ENCODE results near the gene HMG20A.
A peak's percentile ranks its signal among the peaks of the same experiment; 100 is the strongest.

Gene HMG20A

GRCh38 chr15:77418966-77419835, 1.5 kb upstream of the HMG20A start:
- no peaks in the 10 kb centered on the region for H3K36me3 ChIP-seq (ENCODE audit: control insufficient read depth, insufficient read depth, low read length)
- peaks cover 33% of the 10 kb centered on the region for H3K4me1 ChIP-seq (ENCODE audit: control insufficient read depth, insufficient read depth, low read length)
- H3K9ac ChIP-seq (ENCODE audit: low read depth, low read length) = peak overlapping the region; percentile 56
- H3K9me3 ChIP-seq (ENCODE audit: control insufficient read depth, insufficient read depth, low read length) = no peaks in the 10 kb centered on the region
- peaks cover 9% of the 10 kb centered on the region for H3K27me3 ChIP-seq (ENCODE audit: control insufficient read depth, insufficient read depth, low read length)
- H3K4me3 ChIP-seq (ENCODE audit: low read depth, low read length) = peak overlapping the region; percentile 68

DNA sequence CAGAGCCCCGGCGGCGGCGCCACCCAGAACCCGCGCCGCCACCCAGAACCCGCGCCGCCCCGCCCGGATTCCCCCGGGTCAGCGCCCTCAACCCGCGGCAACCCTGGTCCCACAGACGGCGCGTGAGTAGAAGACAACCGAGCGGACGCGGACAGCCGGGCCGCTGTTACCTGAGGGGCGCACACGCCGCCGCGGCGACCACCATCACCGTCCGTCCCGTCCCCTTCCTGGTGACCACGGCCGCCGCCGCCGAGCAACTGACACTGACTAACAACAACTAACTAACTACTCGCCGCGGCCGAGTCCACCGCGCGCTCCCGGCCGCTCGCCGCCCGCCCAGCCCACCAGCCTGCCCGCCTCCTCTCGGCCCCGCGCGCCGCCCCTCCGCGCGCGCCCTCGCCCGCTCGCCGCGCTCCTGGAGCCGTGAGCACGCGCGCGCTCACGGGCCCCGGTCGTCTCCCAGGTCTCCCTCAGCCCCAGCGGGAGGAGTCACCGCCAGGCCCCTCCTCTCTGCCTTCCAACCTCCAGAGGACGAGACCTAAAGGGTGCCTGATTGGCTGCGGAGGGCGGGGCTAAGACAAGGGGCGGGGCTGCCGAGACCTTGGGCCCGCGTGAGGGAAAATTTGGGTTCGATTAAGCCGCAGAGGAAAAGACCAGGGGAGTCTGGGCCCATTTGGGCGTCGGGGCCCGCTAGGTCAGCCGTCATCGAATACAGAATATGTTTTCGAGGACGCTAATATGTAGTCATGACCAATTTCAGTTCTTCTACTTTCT, 665 bp upstream of the HMG20A start, which contains the start of gene PEAK1:
Gene PEAK1 (minus strand): TSS at position 269 of the 774 bp plus-strand sequence. CDS start 238,178 bp downstream, outside the sequence.
- H3K36me3 ChIP-seq (ENCODE audit: control insufficient read depth, insufficient read depth, low read length) = no peaks in the 10 kb centered on the region
- H3K9ac ChIP-seq (ENCODE audit: low read depth, low read length) = peak within 1 kb of the TSS; percentile 93
- peak within 1 kb of the TSS; percentile 95 for H3K4me3 ChIP-seq (ENCODE audit: low read depth, low read length)
- H3K27me3 ChIP-seq (ENCODE audit: control insufficient read depth, insufficient read depth, low read length) = peaks cover 9% of the 10 kb centered on the region
- H3K9me3 ChIP-seq (ENCODE audit: control insufficient read depth, insufficient read depth, low read length) = no peaks in the 10 kb centered on the region
- peaks cover 33% of the 10 kb centered on the region for H3K4me1 ChIP-seq (ENCODE audit: control insufficient read depth, insufficient read depth, low read length)

DNA sequence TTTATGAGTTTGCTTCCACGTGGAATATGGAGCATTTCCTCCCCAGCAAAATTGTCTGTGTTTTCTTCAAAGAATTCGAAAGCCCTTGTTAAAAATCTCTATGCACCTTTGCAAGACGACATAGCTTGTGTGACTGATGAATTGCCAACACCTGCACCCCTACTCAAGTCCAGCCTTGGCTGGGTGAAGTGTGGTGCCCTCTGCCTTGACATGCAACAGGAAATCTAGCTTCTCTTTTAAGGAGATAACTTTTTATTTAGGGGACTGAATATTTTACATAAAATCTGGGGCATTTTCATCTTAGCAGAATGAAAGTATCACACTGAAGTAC, 647 bp downstream of the HMG20A start:
- peaks cover 22% of the 10 kb centered on the region for H3K4me1 ChIP-seq (ENCODE audit: control insufficient read depth, insufficient read depth, low read length)
- H3K36me3 ChIP-seq (ENCODE audit: control insufficient read depth, insufficient read depth, low read length) = no peaks in the 10 kb centered on the region
- peak overlapping the region; percentile 93 for H3K9ac ChIP-seq (ENCODE audit: low read depth, low read length)
- H3K4me3 ChIP-seq (ENCODE audit: low read depth, low read length) = peak overlapping the region; percentile 95
- peaks cover 5% of the 10 kb centered on the region for H3K27me3 ChIP-seq (ENCODE audit: control insufficient read depth, insufficient read depth, low read length)
- no peaks in the 10 kb centered on the region for H3K9me3 ChIP-seq (ENCODE audit: control insufficient read depth, insufficient read depth, low read length)

DNA sequence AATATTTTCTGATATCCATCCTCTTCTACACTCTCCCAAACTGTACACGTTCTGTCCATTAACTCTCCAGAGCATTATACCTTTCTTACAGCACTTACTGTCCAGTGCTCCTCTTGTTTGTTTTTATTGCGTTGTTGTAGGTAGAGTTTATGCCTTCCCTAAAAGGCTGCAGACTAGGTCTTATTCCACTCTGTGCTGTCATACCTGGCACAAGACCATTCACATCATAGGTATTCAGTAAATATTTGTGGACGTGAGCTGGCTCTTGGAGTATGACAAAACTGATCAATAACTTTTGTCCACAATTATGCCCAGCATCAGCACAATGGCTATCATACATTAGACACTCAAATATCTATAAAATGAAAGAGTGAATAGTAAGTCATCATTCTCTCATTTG, 4.4 kb downstream of the HMG20A start:
- no peak overlapping the region for H3K4me3 ChIP-seq (ENCODE audit: low read depth, low read length)

DNA sequence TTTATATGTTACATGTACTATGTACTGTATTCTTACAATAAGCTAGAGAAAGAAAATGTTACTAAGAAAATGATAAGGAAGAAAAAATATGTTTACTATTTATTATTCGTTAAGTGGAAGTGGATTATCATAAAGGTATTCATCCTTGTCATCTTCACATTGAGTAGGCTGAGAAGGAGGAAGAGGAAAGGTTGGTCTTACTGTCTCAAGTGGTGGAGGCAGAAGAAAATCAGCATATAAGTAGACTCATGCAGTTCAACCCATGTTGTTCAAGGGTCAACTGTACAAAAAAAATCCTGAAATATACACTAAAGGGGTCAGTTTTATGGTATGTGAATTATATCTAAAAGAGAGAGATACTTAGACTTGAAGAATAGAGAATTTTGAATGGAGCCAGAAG, 5.7 kb downstream of the HMG20A start:
- Histone ChIP-seq H3K4me1 (ENCODE audit: control insufficient read depth, insufficient read depth, low read length) (peaks cover 9% of the 10 kb centered on the region), H3K9ac (ENCODE audit: low read depth, low read length) (no peak overlapping the region), H3K9me3 (ENCODE audit: control insufficient read depth, insufficient read depth, low read length) (no peaks in the 10 kb centered on the region)

More for the DNA sequence above, 4.4 kb downstream of the HMG20A start:
- Histone ChIP-seq H3K27me3 (ENCODE audit: control insufficient read depth, insufficient read depth, low read length) (no peaks in the 10 kb centered on the region), H3K4me1 (ENCODE audit: control insufficient read depth, insufficient read depth, low read length) (peaks cover 9% of the 10 kb centered on the region), H3K9me3 (ENCODE audit: control insufficient read depth, insufficient read depth, low read length) (no peaks in the 10 kb centered on the region), H3K9ac (ENCODE audit: low read depth, low read length) (no peak overlapping the region), H3K36me3 (ENCODE audit: control insufficient read depth, insufficient read depth, low read length) (no peaks in the 10 kb centered on the region)

GRCh38 chr15:77426871-77427270, 6.2 kb downstream of the HMG20A start:
- peaks cover 9% of the 10 kb centered on the region for H3K4me1 ChIP-seq (ENCODE audit: control insufficient read depth, insufficient read depth, low read length)
- no peaks in the 10 kb centered on the region for H3K27me3 ChIP-seq (ENCODE audit: control insufficient read depth, insufficient read depth, low read length)
- no peak overlapping the region for H3K9ac ChIP-seq (ENCODE audit: low read depth, low read length)
- H3K36me3 ChIP-seq (ENCODE audit: control insufficient read depth, insufficient read depth, low read length) = no peaks in the 10 kb centered on the region
- no peak overlapping the region for H3K4me3 ChIP-seq (ENCODE audit: low read depth, low read length)
- no peaks in the 10 kb centered on the region for H3K9me3 ChIP-seq (ENCODE audit: control insufficient read depth, insufficient read depth, low read length)

More for the DNA sequence above, 5.7 kb downstream of the HMG20A start:
- Histone ChIP-seq H3K36me3 (ENCODE audit: control insufficient read depth, insufficient read depth, low read length) (no peaks in the 10 kb centered on the region), H3K4me3 (ENCODE audit: low read depth, low read length) (no peak overlapping the region), H3K27me3 (ENCODE audit: control insufficient read depth, insufficient read depth, low read length) (no peaks in the 10 kb centered on the region)

- Histone ChIP-seq H3K27me3 (ENCODE audit: control insufficient read depth, insufficient read depth, low read length) (no peaks in the 10 kb centered on the region), H3K36me3 (ENCODE audit: control insufficient read depth, insufficient read depth, low read length) (no peaks in the 10 kb centered on the region), H3K9me3 (ENCODE audit: control insufficient read depth, insufficient read depth, low read length) (no peaks in the 10 kb centered on the region), H3K9ac (ENCODE audit: low read depth, low read length) (no peak overlapping the region), H3K4me1 (ENCODE audit: control insufficient read depth, insufficient read depth, low read length) (no peaks in the 10 kb centered on the region), H3K4me3 (ENCODE audit: low read depth, low read length) (no peak overlapping the region)
Measured at GRCh38 chr15:77430213-77430612, 9.5 kb downstream of the HMG20A start.

DNA sequence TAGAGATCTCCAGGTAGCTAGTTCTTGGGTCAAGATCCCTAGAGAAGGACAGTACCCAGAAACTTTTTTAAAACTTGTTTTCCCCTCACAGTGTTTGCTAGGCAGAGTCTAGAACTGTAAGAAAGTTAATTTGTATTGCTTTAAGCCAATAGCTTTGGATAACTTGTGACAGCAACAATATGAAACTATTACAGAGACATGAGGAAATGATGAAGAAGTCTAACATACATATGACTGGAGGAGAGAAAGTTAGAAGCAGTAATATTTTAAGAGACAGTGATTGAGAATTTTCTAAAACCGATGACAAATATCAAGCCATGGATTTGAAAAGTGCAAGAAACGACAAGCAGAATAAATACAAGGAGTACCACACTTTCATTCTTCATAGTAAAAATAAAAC, 10.0 kb downstream of the HMG20A start:
- no peaks in the 10 kb centered on the region for H3K9me3 ChIP-seq (ENCODE audit: control insufficient read depth, insufficient read depth, low read length)
- no peak overlapping the region for H3K4me3 ChIP-seq (ENCODE audit: low read depth, low read length)
- H3K4me1 ChIP-seq (ENCODE audit: control insufficient read depth, insufficient read depth, low read length) = no peaks in the 10 kb centered on the region
- H3K27me3 ChIP-seq (ENCODE audit: control insufficient read depth, insufficient read depth, low read length) = no peaks in the 10 kb centered on the region
- H3K9ac ChIP-seq (ENCODE audit: low read depth, low read length) = no peak overlapping the region
- no peaks in the 10 kb centered on the region for H3K36me3 ChIP-seq (ENCODE audit: control insufficient read depth, insufficient read depth, low read length)

- no peaks in the 10 kb centered on the region for H3K4me1 ChIP-seq (ENCODE audit: control insufficient read depth, insufficient read depth, low read length)
- H3K36me3 ChIP-seq (ENCODE audit: control insufficient read depth, insufficient read depth, low read length) = no peaks in the 10 kb centered on the region
- no peak overlapping the region for H3K9ac ChIP-seq (ENCODE audit: low read depth, low read length)
- H3K27me3 ChIP-seq (ENCODE audit: control insufficient read depth, insufficient read depth, low read length) = no peaks in the 10 kb centered on the region
- no peaks in the 10 kb centered on the region for H3K9me3 ChIP-seq (ENCODE audit: control insufficient read depth, insufficient read depth, low read length)
- H3K4me3 ChIP-seq (ENCODE audit: low read depth, low read length) = no peak overlapping the region
Measured at GRCh38 chr15:77436822-77437221, 16.1 kb downstream of the HMG20A start.

- no peaks in the 10 kb centered on the region for H3K9me3 ChIP-seq (ENCODE audit: control insufficient read depth, insufficient read depth, low read length)
- H3K4me3 ChIP-seq (ENCODE audit: low read depth, low read length) = no peak overlapping the region
- no peaks in the 10 kb centered on the region for H3K36me3 ChIP-seq (ENCODE audit: control insufficient read depth, insufficient read depth, low read length)
- no peak overlapping the region for H3K9ac ChIP-seq (ENCODE audit: low read depth, low read length)
- H3K4me1 ChIP-seq (ENCODE audit: control insufficient read depth, insufficient read depth, low read length) = no peaks in the 10 kb centered on the region
- no peaks in the 10 kb centered on the region for H3K27me3 ChIP-seq (ENCODE audit: control insufficient read depth, insufficient read depth, low read length)
Measured at GRCh38 chr15:77437264-77437663, 16.6 kb downstream of the HMG20A start.

DNA sequence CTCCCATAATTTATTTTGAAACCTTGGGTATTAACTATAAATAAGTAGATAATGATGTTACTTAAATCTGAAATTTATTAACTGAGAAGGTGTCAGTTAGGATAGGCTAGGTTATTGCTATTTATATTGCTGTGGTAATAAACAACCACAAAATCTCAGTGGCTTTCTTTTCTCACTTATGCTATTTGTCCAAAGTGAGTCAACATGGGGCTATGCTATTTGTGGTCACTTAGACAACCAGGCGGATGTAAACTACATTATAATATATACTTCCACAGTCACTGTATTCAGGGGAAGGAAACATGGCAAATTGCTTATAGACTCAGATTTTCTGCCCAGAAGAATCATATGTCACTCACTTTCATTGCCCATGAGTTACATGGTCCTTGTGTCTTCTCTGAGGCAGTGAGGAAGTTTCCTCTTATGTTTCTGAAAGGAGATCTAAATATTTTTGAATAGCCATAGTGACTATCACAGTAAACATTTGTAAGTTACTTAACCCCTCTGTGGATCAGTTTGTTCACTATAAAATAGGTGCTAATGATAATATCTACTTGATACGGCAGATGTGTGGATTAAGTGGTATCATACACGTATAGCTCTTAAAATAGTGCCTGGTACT, 19.8 kb downstream of the HMG20A start:
- no peaks in the 10 kb centered on the region for H3K9me3 ChIP-seq (ENCODE audit: control insufficient read depth, insufficient read depth, low read length)
- peaks cover 1% of the 10 kb centered on the region for H3K4me1 ChIP-seq (ENCODE audit: control insufficient read depth, insufficient read depth, low read length)
- no peaks in the 10 kb centered on the region for H3K36me3 ChIP-seq (ENCODE audit: control insufficient read depth, insufficient read depth, low read length)
- H3K9ac ChIP-seq (ENCODE audit: low read depth, low read length) = no peak overlapping the region
- no peak overlapping the region for H3K4me3 ChIP-seq (ENCODE audit: low read depth, low read length)
- no peaks in the 10 kb centered on the region for H3K27me3 ChIP-seq (ENCODE audit: control insufficient read depth, insufficient read depth, low read length)

Measured in iPS-15b (cell line).